Measurements from ENCODE around the gene GHR.

The GHR gene

DNA sequence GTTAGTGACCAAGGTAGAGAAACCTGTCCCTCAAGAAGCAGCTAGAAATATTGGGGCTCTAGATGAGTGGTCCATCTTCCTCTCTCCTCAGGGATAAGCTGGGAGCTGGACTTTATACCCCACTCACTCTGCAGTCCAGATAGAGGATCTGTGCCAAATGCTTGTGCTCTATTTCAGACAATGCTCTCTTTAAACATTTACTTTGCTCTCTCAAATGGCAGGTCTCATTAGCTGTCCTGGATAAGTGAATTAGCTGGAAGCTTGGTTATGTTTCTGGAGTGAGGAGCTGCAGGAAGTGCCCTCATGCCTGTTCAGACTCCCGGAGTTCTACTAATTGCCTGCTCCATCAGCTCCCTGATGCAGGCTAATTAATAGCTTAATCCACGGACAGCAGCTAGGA, 182.3 kb downstream of the GHR start (continued):
- TF ChIP-seq, protein P1, sequence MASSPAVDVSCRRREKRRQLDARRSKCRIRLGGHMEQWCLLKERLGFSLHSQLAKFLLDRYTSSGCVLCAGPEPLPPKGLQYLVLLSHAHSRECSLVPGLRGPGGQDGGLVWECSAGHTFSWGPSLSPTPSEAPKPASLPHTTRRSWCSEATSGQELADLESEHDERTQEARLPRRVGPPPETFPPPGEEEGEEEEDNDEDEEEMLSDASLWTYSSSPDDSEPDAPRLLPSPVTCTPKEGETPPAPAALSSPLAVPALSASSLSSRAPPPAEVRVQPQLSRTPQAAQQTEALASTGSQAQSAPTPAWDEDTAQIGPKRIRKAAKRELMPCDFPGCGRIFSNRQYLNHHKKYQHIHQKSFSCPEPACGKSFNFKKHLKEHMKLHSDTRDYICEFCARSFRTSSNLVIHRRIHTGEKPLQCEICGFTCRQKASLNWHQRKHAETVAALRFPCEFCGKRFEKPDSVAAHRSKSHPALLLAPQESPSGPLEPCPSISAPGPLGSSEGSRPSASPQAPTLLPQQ (tag by site-specific recombination; IDR thresholded peaks at IDR 0.05), result no peak
- no peak for TF ChIP-seq MEIS1 (CRISPR knock-in tag; IDR thresholded peaks at IDR 0.05; ENCODE audit: borderline replicate concordance)
- TF ChIP-seq HOXA7 (CRISPR knock-in tag; IDR thresholded peaks at IDR 0.05; ENCODE audit: borderline replicate concordance), result no peak
- TF ChIP-seq, protein P2, sequence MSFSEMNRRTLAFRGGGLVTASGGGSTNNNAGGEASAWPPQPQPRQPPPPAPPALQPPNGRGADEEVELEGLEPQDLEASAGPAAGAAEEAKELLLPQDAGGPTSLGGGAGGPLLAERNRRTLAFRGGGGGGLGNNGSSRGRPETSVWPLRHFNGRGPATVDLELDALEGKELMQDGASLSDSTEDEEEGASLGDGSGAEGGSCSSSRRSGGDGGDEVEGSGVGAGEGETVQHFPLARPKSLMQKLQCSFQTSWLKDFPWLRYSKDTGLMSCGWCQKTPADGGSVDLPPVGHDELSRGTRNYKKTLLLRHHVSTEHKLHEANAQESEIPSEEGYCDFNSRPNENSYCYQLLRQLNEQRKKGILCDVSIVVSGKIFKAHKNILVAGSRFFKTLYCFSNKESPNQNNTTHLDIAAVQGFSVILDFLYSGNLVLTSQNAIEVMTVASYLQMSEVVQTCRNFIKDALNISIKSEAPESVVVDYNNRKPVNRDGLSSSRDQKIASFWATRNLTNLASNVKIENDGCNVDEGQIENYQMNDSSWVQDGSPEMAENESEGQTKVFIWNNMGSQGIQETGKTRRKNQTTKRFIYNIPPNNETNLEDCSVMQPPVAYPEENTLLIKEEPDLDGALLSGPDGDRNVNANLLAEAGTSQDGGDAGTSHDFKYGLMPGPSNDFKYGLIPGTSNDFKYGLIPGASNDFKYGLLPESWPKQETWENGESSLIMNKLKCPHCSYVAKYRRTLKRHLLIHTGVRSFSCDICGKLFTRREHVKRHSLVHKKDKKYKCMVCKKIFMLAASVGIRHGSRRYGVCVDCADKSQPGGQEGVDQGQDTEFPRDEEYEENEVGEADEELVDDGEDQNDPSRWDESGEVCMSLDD (tag by site-specific recombination; IDR thresholded peaks at IDR 0.05), result no peak
- TF ChIP-seq ZBTB17 (tag by site-specific recombination; IDR thresholded peaks at IDR 0.05), result no peak

DNA sequence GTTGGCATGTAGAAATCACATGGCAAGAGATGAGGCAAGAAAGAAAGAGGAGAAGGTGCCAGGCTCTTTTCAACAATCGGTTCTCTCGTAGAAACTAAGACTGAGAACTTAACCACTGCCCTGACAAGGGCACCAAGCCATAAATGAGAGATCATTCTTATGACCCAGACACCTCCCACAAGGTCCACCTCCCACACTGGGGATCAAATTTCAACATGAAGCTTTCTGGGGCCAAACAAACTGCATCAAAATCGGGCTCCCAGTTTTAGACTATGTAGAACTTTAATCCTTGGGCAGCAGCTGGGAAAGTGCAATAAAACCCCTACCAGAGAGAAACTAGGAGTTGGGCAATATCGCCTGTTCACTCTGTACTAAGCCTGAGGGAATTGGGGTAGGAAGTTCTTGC, 183.2 kb downstream of the GHR start:
- TF ChIP-seq ZNF549 (tag by site-specific recombination; IDR thresholded peaks at IDR 0.05), result no peak
- peak; percentile 44; the same call in 1 of the 2 replicates for TF ChIP-seq GLIS1 (tag by site-specific recombination; IDR thresholded peaks at IDR 0.05)
- TF ChIP-seq ZNF416 (tag by site-specific recombination; IDR thresholded peaks at IDR 0.05), result no peak
- Histone ChIP-seq H3K4me1 (ENCODE audit: control insufficient read depth, insufficient read depth, low read length) (no peaks in the 10 kb centered on the region), H3K9me3 (ENCODE audit: control insufficient read depth, insufficient read depth, low read depth, low read length) (no peaks in the 10 kb centered on the region), H3K4me3 (ENCODE audit: low read depth, low read length) (no peak overlapping the region), H3K27ac (ENCODE audit: extremely low read depth, low read depth, low read length) (no peak overlapping the region), H3K36me3 (ENCODE audit: control insufficient read depth in 2 of 2, insufficient read depth in 1 of 2, low read length in 2 of 2) (no peaks in the 10 kb centered on the region)
- POLR2A ChIA-PET, result no interaction called here
- CTCF ChIA-PET, result interaction anchor here (0.6 to 2.4 kb wide), 2 partner anchors 23 to 602 kb away, joined by 3 to 9 read pairs; no protein-coding TSS in a partner anchor

DNA sequence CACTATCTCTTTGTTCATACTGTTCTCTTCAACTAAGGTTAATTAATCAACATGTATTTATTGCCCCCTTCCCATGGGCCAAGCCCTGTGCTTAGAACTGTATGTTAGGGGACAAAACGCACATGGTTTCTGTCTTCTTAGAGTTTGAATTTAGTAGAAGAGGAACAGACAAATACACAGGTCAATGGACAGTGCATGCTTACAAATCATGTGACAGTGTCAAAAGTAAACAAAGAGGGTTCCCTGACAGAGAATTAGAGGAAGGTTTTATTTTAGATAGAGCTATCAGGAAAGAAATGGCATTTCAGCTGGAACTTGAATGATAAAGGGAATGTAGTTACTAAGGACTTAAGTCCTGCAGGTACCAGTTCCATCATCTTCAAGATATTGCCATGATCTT, 188.2 kb downstream of the GHR start:
- no peak overlapping the region for H3K27ac ChIP-seq (ENCODE audit: extremely low read depth, low read depth, low read length)
- 0 out of 2 replicates have a peak, but pooled peaks cover 3% of the 10 kb centered on the region for H3K4me1 ChIP-seq (ENCODE audit: control insufficient read depth, insufficient read depth, low read length)
- no peak overlapping the region for H3K4me3 ChIP-seq (ENCODE audit: low read depth, low read length)
- no peaks in the 10 kb centered on the region for H3K36me3 ChIP-seq (ENCODE audit: control insufficient read depth in 2 of 2, insufficient read depth in 1 of 2, low read length in 2 of 2)
- ChIA-PET CTCF (no interaction called here), POLR2A (no interaction called here)
- no peaks in the 10 kb centered on the region for H3K9me3 ChIP-seq (ENCODE audit: control insufficient read depth, insufficient read depth, low read depth, low read length)
- TF ChIP-seq BCL11A (tag by site-specific recombination; IDR thresholded peaks at IDR 0.05; ENCODE audit: low read depth) (no peak), ZNF112 (tag by site-specific recombination; IDR thresholded peaks at IDR 0.05) (no peak), ZNF48 (tag by site-specific recombination; IDR thresholded peaks at IDR 0.05) (no peak), ZNF791 (tag by site-specific recombination; IDR thresholded peaks at IDR 0.05) (no peak), GFI1B (tag by site-specific recombination; IDR thresholded peaks at IDR 0.05) (no peak), FEZF1 (tag by site-specific recombination; IDR thresholded peaks at IDR 0.05) (no peak), ZFP69B (tag by site-specific recombination; IDR thresholded peaks at IDR 0.05) (no peak), ZNF248 (tag by site-specific recombination; IDR thresholded peaks at IDR 0.05) (no peak), ZFHX2 (tag by site-specific recombination; conservative IDR thresholded peaks at IDR 0.05) (no peak), ZNF223 (tag by site-specific recombination; IDR thresholded peaks at IDR 0.05) (no peak), ZNF610 (tag by site-specific recombination; IDR thresholded peaks at IDR 0.05; ENCODE audit: borderline replicate concordance) (no peak), ZNF184 (tag by site-specific recombination; IDR thresholded peaks at IDR 0.05) (no peak)
- TF ChIP-seq, protein P3, sequence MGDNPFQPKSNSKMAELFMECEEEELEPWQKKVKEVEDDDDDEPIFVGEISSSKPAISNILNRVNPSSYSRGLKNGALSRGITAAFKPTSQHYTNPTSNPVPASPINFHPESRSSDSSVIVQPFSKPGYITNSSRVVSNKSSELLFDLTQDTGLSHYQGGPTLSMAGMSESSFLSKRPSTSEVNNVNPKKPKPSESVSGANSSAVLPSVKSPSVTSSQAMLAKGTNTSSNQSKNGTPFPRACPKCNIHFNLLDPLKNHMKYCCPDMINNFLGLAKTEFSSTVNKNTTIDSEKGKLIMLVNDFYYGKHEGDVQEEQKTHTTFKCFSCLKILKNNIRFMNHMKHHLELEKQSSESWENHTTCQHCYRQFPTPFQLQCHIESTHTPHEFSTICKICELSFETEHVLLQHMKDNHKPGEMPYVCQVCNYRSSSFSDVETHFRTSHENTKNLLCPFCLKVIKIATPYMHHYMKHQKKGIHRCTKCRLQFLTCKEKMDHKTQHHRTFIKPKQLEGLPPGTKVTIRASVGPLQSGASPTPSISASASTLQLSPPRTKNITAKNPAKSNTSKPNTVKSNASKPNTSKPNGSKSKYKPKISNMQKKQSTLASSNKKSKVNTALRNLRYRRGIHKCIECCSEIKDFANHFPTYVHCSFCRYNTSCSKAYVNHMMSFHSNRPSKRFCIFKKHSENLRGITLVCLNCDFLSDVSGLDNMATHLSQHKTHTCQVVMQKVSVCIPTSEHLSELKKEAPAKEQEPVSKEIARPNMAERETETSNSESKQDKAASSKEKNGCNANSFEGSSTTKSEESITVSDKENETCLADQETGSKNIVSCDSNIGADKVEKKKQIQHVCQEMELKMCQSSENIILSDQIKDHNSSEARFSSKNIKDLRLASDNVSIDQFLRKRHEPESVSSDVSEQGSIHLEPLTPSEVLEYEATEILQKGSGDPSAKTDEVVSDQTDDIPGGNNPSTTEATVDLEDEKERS (tag by site-specific recombination; IDR thresholded peaks at IDR 0.05), result no peak
- TF ChIP-seq, protein P4, sequence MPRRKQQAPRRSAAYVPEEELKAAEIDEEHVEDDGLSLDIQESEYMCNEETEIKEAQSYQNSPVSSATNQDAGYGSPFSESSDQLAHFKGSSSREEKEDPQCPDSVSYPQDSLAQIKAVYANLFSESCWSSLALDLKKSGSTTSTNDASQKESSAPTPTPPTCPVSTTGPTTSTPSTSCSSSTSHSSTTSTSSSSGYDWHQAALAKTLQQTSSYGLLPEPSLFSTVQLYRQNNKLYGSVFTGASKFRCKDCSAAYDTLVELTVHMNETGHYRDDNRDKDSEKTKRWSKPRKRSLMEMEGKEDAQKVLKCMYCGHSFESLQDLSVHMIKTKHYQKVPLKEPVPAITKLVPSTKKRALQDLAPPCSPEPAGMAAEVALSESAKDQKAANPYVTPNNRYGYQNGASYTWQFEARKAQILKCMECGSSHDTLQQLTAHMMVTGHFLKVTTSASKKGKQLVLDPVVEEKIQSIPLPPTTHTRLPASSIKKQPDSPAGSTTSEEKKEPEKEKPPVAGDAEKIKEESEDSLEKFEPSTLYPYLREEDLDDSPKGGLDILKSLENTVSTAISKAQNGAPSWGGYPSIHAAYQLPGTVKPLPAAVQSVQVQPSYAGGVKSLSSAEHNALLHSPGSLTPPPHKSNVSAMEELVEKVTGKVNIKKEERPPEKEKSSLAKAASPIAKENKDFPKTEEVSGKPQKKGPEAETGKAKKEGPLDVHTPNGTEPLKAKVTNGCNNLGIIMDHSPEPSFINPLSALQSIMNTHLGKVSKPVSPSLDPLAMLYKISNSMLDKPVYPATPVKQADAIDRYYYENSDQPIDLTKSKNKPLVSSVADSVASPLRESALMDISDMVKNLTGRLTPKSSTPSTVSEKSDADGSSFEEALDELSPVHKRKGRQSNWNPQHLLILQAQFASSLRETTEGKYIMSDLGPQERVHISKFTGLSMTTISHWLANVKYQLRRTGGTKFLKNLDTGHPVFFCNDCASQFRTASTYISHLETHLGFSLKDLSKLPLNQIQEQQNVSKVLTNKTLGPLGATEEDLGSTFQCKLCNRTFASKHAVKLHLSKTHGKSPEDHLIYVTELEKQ (tag by site-specific recombination; IDR thresholded peaks at IDR 0.05; ENCODE audit: borderline replicate concordance), result no peak
